HL-60/S4 (cell line): ENCODE data around the gene AGL.
"Not testable (repeated sequence)": the region's sequence is repeated elsewhere in the genome, so short reads cannot be mapped to it uniquely, and the experiment has no call there.

Source experiments
- in situ Hi-C: fragments of 300-500 bp; cut with MboI; formaldehyde crosslinking; loops from 2 replicates; pipeline ENCODE4 v1.14.3; 2022; ENCODE audit warnings: low sequenced_read_pairs

Gene AGL

DNA sequence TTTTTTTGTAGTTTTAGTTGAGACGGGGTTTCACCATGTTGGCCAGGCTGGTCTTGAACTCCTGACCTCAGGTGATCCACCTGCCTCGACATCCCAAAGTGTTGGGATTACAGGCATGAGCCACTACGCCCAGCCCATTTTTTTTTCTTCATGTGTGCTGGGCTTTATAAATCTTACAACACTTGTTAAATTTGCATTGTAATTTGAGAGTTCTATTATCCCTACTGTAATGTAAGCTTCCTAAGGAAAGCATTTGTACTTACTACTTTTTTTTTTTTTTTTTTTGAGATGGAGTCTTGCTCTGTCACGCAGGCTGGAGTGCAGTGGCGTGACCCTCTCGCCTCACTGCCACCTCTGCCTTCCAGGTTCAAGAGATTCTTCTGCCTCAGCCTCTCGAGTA, 121.9 kb downstream of the AGL start:
- in situ Hi-C loops: not testable (repeated sequence)
